Activated naive CD8-positive, alpha-beta T cell treated with anti-CD3 and anti-CD28 coated beads for 36 hours (primary cell): ENCODE measurements around the gene CDH22. TPM values are rescaled to one million over a fixed set of nuclear protein-coding genes. Genes with fewer than 3 reads are reported as not detected.

Experiments
- DNase-seq: peaks from one replicate; pipeline ENCODE4 v3.0.0; 2021
- H3K27ac Mint-ChIP-seq: one replicate; pipeline ENCODE4 v1.8.0; 2022; ENCODE audit warnings: mild to moderate bottlenecking, moderate library complexity, mixed read lengths
- H3K27me3 Mint-ChIP-seq: one replicate; pipeline ENCODE4 v1.8.0; 2022; ENCODE audit warnings: mild to moderate bottlenecking, mixed read lengths
- H3K36me3 Mint-ChIP-seq: one replicate; pipeline ENCODE4 v1.8.0; 2021; ENCODE audit warnings: mild to moderate bottlenecking, mixed read lengths
- H3K4me1 Mint-ChIP-seq: one replicate; pipeline ENCODE4 v1.8.0; 2021; ENCODE audit warnings: mixed read lengths
- H3K4me3 Mint-ChIP-seq: one replicate; pipeline ENCODE4 v1.8.0; 2022; ENCODE audit warnings: mild to moderate bottlenecking, moderate library complexity, mixed read lengths
- H3K9me3 Mint-ChIP-seq: one replicate; pipeline ENCODE4 v1.8.0; 2022; ENCODE audit warnings: mixed read lengths
- total RNA-seq, 2 experiments: library from RNA; stranded (reverse); gene quantifications; one replicate each; pipeline ENCODE4 v1.2.3, GENCODE V29; 2021

Gene CDH22
- total RNA-seq, 2 experiments from 2014 or later = 0.12 TPM; not detected in 1

DNA sequence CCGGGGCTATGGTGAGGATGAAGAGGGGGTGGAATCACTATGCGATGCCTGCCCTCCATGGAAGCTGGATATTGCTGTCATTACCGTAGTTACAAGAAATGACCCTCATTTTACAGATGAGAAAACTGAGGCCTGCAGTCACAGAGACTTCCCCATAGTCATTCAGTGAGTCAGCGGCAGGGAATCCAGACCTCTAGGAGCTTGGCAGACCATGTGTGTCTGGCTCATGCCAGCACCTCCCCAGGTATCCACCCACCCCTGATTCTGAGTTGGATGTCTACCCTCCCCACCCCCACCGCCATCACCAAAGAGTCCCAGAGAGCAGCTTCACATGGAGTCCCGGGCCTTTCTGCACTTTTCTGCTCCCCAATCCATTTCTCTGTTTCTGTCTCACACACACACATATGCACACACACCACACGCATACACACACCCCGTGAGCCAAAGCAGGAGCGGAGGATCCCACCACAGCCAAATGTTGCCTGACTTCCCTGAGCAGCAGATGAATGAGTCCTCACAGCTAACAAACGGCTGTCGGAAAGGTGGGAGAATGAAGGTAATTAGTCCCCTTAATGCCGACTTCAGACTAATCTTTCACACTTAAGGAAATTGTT, 24.8 kb downstream of the CDH22 start:
- Mint-ChIP-seq H3K27ac (no peak overlapping the region), H3K4me3 (no peak overlapping the region), H3K27me3 (peaks cover 45% of the 10 kb centered on the region), H3K4me1 (no peaks in the 10 kb centered on the region), H3K36me3 (no peaks in the 10 kb centered on the region), H3K9me3 (no peaks in the 10 kb centered on the region)
- DNase-seq = no peak

DNA sequence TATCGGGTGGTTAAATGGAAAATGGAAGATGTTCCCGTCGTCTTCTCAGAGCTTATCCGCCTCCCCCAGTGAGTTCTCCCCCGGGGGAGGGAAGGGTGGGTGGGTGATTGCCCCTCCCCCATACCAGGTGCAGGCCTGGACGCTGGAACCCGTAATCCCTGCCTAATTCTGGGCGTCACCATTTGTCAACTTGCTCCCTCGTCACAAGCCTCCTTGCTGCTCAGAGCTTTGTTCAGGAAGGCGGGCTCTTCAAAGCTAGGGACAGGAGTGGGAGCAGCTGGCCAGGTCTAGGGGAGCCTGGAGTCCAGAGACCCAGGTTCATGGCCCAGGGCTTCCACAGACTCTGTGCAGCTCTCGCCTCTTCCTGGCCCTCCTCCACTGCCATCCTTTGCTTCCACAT, 25.6 kb downstream of the CDH22 start:
- Mint-ChIP-seq H3K4me3 (no peak overlapping the region), H3K9me3 (no peaks in the 10 kb centered on the region), H3K4me1 (no peaks in the 10 kb centered on the region), H3K36me3 (no peaks in the 10 kb centered on the region), H3K27ac (no peak overlapping the region), H3K27me3 (peaks cover 51% of the 10 kb centered on the region)
- DNase-seq = no peak

DNA sequence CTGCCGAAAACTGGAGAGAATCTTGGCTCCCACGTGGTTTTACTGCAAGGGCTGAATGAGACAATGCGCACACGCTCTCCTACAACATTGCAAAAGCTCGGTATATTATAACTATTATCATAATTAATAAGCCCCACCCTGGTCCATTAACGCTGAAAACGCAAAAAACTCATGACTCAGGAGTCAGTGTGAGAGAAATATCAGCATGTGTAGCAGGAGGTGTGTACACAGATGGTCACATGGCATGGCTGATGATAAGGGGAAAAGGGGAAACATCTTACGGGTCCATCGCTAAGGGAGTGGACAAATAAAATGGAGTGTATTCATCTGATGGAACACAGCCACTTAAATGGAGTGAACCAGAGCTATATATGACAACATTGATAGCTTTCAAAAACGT, 29.2 kb downstream of the CDH22 start:
- Mint-ChIP-seq H3K27ac (no peak overlapping the region), H3K27me3 (peaks cover 70% of the 10 kb centered on the region), H3K9me3 (no peaks in the 10 kb centered on the region), H3K4me1 (no peaks in the 10 kb centered on the region), H3K36me3 (no peaks in the 10 kb centered on the region), H3K4me3 (no peak overlapping the region)
- DNase-seq = no peak

DNA sequence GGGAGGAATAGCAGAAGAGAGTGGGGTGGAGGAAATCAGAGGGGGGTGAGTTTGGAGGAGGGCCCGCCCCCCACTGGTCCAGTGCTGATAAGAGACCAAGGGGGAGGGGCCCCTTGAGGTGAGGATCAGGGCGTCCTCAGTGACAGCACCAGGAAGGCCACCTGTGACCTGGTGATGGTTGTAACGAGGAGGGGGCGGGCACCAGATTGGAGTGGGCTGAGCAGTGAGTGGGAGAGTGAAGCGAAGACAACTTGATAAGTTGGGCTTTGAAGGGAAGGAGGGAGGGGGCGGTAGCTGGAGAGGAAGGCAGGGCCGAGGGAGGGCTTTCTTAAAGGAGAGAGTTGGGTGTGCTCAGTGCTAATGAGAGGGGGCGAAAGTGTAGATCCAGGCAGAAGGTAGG, 30.7 kb downstream of the CDH22 start:
- no peaks in the 10 kb centered on the region for H3K4me1 Mint-ChIP-seq
- H3K9me3 Mint-ChIP-seq = peaks cover 3% of the 10 kb centered on the region
- DNase-seq = no peak
- H3K27me3 Mint-ChIP-seq = peaks cover 62% of the 10 kb centered on the region
- H3K36me3 Mint-ChIP-seq = no peaks in the 10 kb centered on the region
- H3K27ac Mint-ChIP-seq = no peak overlapping the region
- H3K4me3 Mint-ChIP-seq = no peak overlapping the region

DNA sequence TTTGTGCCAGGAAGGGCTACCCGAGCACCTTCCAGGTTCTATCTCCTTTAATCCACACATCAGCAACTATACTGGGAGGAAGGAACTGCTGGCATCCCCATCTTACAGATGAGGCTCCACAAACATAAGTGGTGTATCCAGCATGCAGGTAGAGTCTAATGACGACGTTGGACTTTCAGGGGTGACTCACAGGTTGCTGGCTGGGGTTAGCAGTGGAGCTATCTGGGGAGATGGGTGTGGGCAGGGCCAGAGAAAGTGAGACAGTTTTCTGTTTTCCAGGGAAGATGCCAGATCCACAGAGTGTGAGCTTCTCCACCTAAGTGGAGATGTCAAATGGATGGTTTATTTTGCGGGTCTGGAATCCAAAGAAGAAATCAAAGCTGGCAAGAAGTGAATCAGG, 31.8 kb downstream of the CDH22 start:
- no peak for DNase-seq
- Mint-ChIP-seq H3K27ac (no peak overlapping the region), H3K4me3 (no peak overlapping the region)

DNA sequence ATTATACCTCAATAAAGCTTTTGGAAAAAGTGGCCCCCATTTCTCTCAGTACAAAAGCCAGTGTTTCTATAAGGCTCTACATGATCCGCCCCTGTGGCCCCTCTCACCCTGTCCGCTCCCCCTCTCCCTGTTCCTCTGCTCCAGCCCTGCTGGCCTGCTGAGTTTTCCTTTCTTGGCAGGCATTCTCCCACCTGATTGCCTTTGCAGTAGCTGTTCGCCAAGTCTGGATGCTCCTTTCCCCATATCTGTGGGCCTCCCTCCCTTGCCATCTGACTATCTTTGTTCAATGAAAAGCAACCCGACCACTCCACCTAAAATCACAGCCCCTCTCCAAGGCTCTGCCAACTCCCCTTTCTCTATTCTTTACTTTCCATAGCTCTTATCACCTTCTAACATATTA, 33.2 kb downstream of the CDH22 start:
- Mint-ChIP-seq H3K36me3 (peaks cover 2% of the 10 kb centered on the region), H3K4me1 (no peaks in the 10 kb centered on the region), H3K27me3 (peaks cover 62% of the 10 kb centered on the region), H3K27ac (no peak overlapping the region), H3K4me3 (no peak overlapping the region), H3K9me3 (peaks cover 4% of the 10 kb centered on the region)
- DNase-seq = no peak

More for the DNA sequence above, 31.8 kb downstream of the CDH22 start:
- peaks cover 2% of the 10 kb centered on the region for H3K36me3 Mint-ChIP-seq
- H3K4me1 Mint-ChIP-seq = no peaks in the 10 kb centered on the region
- peaks cover 4% of the 10 kb centered on the region for H3K9me3 Mint-ChIP-seq
- H3K27me3 Mint-ChIP-seq = peaks cover 64% of the 10 kb centered on the region

DNA sequence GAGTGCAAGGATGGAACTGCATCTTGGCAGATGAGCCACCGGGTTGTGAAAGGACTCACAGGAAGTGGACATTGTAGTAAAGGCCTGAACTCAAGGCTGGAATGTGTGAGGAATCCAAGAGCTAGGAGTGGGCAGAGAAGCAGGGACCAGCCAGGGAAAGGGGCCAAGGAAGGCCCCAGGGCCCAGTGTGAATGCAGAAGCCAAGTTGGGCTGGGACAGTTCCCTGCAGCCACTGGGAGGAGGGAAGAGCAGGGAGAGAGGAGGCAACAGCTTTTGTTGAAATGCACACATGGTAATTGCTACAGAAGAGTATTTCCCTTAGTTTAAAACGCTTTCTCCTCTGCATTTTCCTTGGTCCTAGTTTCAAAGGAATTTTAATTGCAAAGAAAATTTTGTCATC, 34.6 kb downstream of the CDH22 start:
- H3K9me3 Mint-ChIP-seq = peaks cover 4% of the 10 kb centered on the region
- H3K4me3 Mint-ChIP-seq = no peak overlapping the region
- H3K4me1 Mint-ChIP-seq = no peaks in the 10 kb centered on the region
- peaks cover 2% of the 10 kb centered on the region for H3K36me3 Mint-ChIP-seq
- peaks cover 69% of the 10 kb centered on the region for H3K27me3 Mint-ChIP-seq
- H3K27ac Mint-ChIP-seq = no peak overlapping the region
- DNase-seq = no peak

DNA sequence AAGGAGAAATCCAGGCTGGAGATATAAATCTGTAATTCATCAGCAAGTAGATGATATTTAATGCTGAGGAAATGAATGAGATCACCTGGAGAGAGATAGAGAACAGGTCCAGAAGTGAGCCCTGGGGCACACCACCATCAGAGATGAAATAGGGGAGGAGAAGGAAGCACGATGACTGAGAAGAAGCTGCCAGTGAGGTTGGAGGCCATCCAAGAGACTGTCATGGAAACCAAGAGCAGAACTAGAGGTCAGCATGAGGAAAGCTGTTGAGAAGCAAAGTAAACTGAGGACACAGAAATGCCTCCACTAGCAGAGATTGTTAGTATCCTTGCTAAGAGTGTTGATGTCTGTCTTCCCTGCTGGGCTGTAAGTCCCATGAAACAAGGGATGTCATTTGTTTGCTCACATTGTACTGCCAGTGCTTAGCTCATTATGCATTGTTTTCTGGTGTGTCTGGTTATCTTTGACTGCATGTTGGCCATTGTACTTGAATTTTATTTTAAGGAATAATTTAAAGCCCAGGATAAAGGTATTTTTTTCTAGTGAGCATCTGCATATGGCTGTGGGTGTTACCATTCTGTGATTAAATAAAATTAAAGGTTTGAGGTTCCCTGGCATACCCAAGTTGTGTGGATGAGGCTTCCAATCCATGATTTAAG, 35.8 kb downstream of the CDH22 start:
- Mint-ChIP-seq H3K4me1 (no peaks in the 10 kb centered on the region), H3K27me3 (peaks cover 62% of the 10 kb centered on the region), H3K4me3 (no peak overlapping the region), H3K36me3 (peaks cover 2% of the 10 kb centered on the region), H3K27ac (no peak overlapping the region), H3K9me3 (peaks cover 4% of the 10 kb centered on the region)
- DNase-seq = no peak

DNA sequence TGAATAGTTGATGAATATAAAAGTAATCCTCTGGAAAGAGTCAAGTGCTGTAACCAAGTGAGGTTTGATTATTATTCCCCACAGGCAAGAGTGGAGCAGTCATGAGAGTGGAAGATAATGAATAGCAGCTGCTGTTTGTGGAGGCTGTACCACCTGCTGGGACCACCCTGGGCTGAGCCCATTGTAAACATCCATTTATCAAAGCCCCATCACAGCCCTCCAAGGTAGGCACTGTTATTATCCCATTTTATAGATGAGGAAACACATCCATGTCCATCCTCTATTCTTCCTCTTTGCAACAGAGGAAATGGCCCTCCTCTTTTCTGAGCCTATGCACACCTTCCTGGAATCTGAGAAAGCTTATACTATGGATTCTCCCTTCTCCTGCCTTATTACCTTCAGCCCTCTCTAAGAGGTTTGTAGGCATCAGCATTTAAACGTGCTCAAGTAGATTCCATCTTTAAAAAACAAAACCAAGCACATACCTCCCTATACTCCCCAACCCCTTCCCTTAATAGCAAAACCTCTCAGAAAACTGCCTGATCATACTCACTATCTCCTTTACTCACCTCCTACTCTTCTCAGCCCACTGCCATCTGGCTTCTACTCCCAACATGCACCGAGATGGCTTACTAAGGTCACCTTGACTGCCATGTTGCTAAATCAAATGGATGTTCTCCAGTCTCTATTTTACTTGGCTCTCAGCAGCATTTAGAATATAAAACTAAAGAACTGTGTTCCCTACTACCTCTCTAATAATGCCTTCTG, 37.1 kb downstream of the CDH22 start:
- no peak overlapping the region for H3K27ac Mint-ChIP-seq
- H3K36me3 Mint-ChIP-seq = peaks cover 2% of the 10 kb centered on the region
- peaks cover 51% of the 10 kb centered on the region for H3K27me3 Mint-ChIP-seq

DNA sequence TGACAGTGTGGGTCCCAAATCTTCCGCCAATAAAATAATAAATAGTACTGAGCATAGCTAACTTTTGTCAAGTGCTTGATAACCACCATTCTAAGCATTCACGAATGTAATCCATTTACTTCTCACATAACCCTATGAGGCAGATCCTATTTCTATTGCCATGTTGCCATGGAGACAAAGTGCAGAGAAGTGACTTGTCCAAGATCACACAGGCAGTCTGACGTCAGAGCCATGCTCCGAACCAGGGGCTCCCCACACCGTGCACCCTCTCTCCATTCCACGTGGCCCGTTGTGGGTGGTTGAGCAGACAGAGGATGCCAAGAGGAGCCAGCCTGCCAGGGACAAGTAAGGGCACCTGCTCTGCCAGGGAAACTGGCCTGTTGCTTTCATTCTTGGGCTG, 38.9 kb downstream of the CDH22 start:
- Mint-ChIP-seq H3K4me3 (no peak overlapping the region), H3K4me1 (no peaks in the 10 kb centered on the region), H3K36me3 (peaks cover 2% of the 10 kb centered on the region), H3K27me3 (peaks cover 40% of the 10 kb centered on the region), H3K9me3 (peaks cover 6% of the 10 kb centered on the region), H3K27ac (no peak overlapping the region)
- DNase-seq = no peak

More for the DNA sequence above, 37.1 kb downstream of the CDH22 start:
- Mint-ChIP-seq H3K9me3 (peaks cover 4% of the 10 kb centered on the region), H3K4me3 (no peak overlapping the region), H3K4me1 (no peaks in the 10 kb centered on the region)
- no peak for DNase-seq

DNA sequence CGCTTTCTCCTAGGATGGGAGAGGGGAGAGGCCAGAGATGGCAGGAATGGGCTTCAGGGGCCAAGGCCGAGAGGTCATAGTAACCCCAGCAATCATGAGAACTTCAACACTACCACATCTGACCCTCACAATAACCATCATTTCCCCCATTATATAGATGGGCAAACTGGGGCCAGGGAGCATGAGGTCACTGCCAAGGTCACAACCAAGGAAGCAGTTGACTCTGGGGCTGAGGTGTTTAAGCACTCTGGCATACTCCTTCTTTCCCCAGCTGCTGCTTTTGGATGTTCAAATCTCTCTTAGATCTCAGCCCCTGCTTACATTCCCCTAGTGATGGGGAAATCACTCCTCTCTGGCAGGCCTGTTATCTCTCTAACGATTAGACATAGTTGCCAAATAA, 39.6 kb downstream of the CDH22 start:
- Mint-ChIP-seq H3K4me3 (no peak overlapping the region), H3K36me3 (peaks cover 2% of the 10 kb centered on the region), H3K27ac (no peak overlapping the region), H3K4me1 (no peaks in the 10 kb centered on the region), H3K27me3 (peaks cover 42% of the 10 kb centered on the region), H3K9me3 (peaks cover 5% of the 10 kb centered on the region)
- DNase-seq = no peak

DNA sequence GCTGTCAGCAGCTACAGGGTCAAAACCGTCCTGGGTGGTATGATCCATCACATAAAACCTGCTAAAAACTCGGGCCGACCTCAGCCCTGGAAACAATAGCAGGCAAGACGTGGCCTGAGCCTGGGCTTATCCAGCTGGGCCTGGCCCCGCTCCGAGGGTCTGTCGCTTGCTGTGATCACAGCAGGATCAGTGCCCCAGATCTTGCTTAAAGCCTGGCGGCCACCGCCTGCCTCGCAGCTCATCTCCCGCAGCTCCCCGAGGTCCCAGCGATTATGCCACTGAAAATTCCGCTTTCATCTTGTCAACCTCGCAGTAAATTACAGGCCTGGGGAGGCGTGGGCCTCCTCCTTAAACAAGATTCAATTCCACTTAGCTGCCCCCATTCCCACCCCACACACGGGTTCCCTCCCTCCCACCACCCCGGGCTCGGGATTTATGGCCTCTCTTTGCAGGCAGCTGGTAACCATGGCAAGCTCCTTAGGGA, 40.1 kb downstream of the CDH22 start:
- H3K27ac Mint-ChIP-seq = no peak overlapping the region
- H3K4me1 Mint-ChIP-seq = no peaks in the 10 kb centered on the region
- DNase-seq = no peak
- H3K36me3 Mint-ChIP-seq = peaks cover 2% of the 10 kb centered on the region
- H3K4me3 Mint-ChIP-seq = no peak overlapping the region
- H3K27me3 Mint-ChIP-seq = peaks cover 41% of the 10 kb centered on the region
- peaks cover 3% of the 10 kb centered on the region for H3K9me3 Mint-ChIP-seq

DNA sequence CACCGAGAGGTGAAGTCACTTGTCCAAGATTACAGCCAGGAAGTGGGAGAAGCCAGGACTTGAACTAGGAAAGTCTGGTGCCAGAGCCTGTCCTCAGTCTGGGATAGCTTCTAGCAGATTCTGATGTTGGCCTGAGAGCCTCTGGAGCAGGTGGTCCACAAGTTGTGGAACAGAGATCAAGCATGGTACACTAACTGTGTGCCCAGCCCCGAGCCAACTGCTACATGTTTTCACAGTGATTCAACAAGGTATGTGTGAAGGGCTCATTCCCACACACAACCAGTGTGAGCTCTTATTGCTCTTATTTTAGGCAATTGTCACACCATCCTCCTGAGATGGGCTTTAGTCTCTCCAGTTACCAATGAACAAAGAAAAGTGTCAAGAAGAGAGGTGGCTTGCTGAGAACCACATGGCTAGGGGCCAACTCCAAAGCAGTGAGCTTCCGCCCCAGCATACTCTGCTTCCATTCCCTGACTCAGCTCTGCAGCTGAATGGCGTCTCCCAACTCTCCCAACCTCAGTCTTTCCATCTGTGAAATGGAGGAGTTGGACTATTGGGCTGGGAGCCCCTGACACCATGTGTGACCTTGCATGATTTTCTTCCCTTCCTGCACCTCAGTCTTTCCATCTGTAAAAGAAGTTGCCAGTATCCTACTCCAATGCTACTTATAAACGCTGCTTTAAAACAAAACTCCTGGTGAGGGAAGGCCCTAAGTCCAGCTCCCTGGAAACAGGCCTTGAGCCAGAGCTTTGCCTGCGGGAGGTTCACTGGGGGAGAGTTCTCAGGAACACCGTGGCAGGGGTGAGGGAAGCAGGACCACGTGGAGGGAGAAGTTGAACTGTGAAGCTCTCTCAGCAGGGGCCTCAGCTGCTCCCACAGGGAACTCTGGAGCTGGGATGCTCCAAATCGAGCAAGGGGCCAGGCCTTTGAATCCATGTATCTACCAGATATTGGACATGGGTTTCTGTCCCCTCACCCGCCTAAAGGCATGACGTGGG, 40.9 kb downstream of the CDH22 start:
- Mint-ChIP-seq H3K27me3 (peaks cover 41% of the 10 kb centered on the region), H3K27ac (no peak overlapping the region), H3K36me3 (peaks cover 2% of the 10 kb centered on the region), H3K9me3 (peaks cover 3% of the 10 kb centered on the region), H3K4me3 (no peak overlapping the region), H3K4me1 (no peaks in the 10 kb centered on the region)
- no peak for DNase-seq

DNA sequence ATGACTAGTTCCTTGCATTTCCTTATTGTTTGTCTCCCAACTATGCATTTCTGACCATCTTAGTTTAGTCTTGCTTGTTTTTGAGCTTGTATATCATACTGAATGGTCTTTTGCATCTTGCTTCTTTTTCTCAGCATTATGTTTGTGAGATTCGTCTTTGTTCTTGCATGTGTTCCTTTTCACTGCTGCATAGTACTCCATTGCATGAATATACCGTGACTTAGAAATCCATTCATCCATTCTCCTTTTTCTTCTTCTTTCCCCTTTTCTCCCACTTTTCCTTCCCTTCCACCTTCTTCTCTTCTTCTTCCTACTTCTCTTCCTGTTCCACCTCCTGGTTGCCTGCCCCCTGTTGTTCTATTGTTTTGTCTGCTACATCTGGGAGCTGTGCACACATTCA, 42.8 kb downstream of the CDH22 start:
- Mint-ChIP-seq H3K36me3 (no peaks in the 10 kb centered on the region), H3K4me3 (no peak overlapping the region), H3K4me1 (no peaks in the 10 kb centered on the region), H3K9me3 (peaks cover 2% of the 10 kb centered on the region), H3K27me3 (peaks cover 28% of the 10 kb centered on the region), H3K27ac (no peak overlapping the region)
- no peak for DNase-seq
